CD4-positive, CD25-positive, alpha-beta regulatory T cell (primary cell): Measurements from ENCODE around the gene NRP1. TPM values are rescaled to one million over a fixed set of nuclear protein-coding genes. Genes with fewer than 3 reads are reported as not detected.
"Not testable (repeated sequence)": the region's sequence is repeated elsewhere in the genome, so short reads cannot be mapped to it uniquely, and the experiment has no call there.

ENCODE experiments used
- ATAC-seq, 2 donors: fragments of 150-1000 bp; cut with Tn5 transposase; one replicate each; pipeline ENCODE4 v1.10.0; 2021; ENCODE audit warnings: low read depth in 2 of 2, moderate number of reproducible peaks in 2 of 2, moderate library complexity in 1 of 2
- DNase-seq, 3 donors: peaks; one replicate each; pipeline versions ENCODE4 v3.0.0 to v3.0.0-alpha.2; 2012 to 2022; ENCODE audit warnings: mixed read lengths in 1 of 3
- H3K27ac ChIP-seq: one replicate; pipeline ENCODE4 v1.7.0; 2013; ENCODE audit warnings: mild to moderate bottlenecking, low read length; ENCODE audit not compliant: insufficient read depth, poor library complexity, severe bottlenecking
- H3K27me3 ChIP-seq: one replicate; pipeline ENCODE4 v1.7.0; 2013; ENCODE audit warnings: low read length; ENCODE audit not compliant: control insufficient read depth, insufficient read depth
- H3K36me3 ChIP-seq: one replicate; pipeline ENCODE4 v1.7.0; 2013; ENCODE audit warnings: mild to moderate bottlenecking, low read length, moderate library complexity; ENCODE audit not compliant: control insufficient read depth, insufficient read depth
- H3K4me1 ChIP-seq: 2 replicates; pipeline ENCODE4 v1.7.0; 2013; ENCODE audit warnings: mild to moderate bottlenecking, low read length; ENCODE audit not compliant: insufficient read depth, control insufficient read depth, poor library complexity, severe bottlenecking
- H3K4me3 ChIP-seq: one replicate; pipeline ENCODE4 v1.7.0; 2013; ENCODE audit warnings: low read depth, mild to moderate bottlenecking, low read length, moderate library complexity
- H3K9me3 ChIP-seq, 2 experiments: 1 replicate in 1 of 2; 2 replicates in 1 of 2; pipeline ENCODE4 v1.7.0; 2013; ENCODE audit warnings: low read length in 2 of 2, mild to moderate bottlenecking in 1 of 2, moderate library complexity in 1 of 2; ENCODE audit not compliant: control insufficient read depth in 2 of 2
- H3K27ac Mint-ChIP-seq, 3 donors: one replicate each; pipeline ENCODE4 v1.8.0; 2020 to 2022; ENCODE audit warnings: mild to moderate bottlenecking in 3 of 3, mixed read lengths in 3 of 3, moderate library complexity in 2 of 3
- H3K27me3 Mint-ChIP-seq: one replicate; pipeline ENCODE4 v1.8.0; 2022; ENCODE audit warnings: mild to moderate bottlenecking, mixed read lengths
- H3K36me3 Mint-ChIP-seq: one replicate; pipeline ENCODE4 v1.8.0; 2020; ENCODE audit warnings: mixed read lengths
- H3K4me1 Mint-ChIP-seq, 4 donors: one replicate each; pipeline ENCODE4 v1.8.0; 2020 to 2022; ENCODE audit warnings: mixed read lengths in 4 of 4, mild to moderate bottlenecking in 1 of 4
- H3K4me3 Mint-ChIP-seq, 4 donors: one replicate each; pipeline ENCODE4 v1.8.0; 2020 to 2022; ENCODE audit warnings: mild to moderate bottlenecking in 4 of 4, mixed read lengths in 4 of 4, moderate library complexity in 3 of 4
- H3K9me3 Mint-ChIP-seq, 7 donors: one replicate each; pipeline ENCODE4 v1.8.0; 2020 to 2022; ENCODE audit warnings: mixed read lengths in 7 of 7, mild to moderate bottlenecking in 3 of 7, moderate library complexity in 2 of 7
- polyA plus RNA-seq, 4 donors: library from polyadenylated mRNA; unstranded; fragments of 300-500 nt; fragmentation: Illumina TruSeq; gene quantifications; one replicate each; pipeline ENCODE4 v1.2.3, GENCODE V29; 2021
- total RNA-seq: library from RNA; stranded (reverse); gene quantifications from one replicate; pipeline ENCODE4 v1.2.3, GENCODE V29; 2022

The NRP1 gene
- total RNA-seq (not detected), polyA plus RNA-seq (under 1 TPM in 1 of 4 donors, not detected in 3; 0.05 TPM)

GRCh38 chr10:33334153-33334804 is at the start of gene NRP1:
Gene NRP1, minus strand, starts transcription at chr10:33334667. Its CDS starts 285 bp downstream, at chr10:33334382.
- no peak for ATAC-seq
- Mint-ChIP-seq H3K27me3 (peaks cover 74% of the 10 kb centered on the region), H3K4me1 (peaks cover 6 to 23% (median 15%) of the 10 kb centered on the region in 4 donors), H3K9me3 (peaks cover 0 to 3% (median 0%) of the 10 kb centered on the region in 7 donors), H3K36me3 (no peaks in the 10 kb centered on the region), H3K27ac (peak within 1 kb of the TSS in 1 of 3 donors; percentile 32), H3K4me3 (peak within 1 kb of the TSS; percentile 69 to 91 (median 77))
- no peaks in the 10 kb centered on the region for H3K36me3 ChIP-seq
- no peak within 1 kb of the TSS for H3K27ac ChIP-seq
- DNase-seq = peak in 1 of 3 donors; percentile 10
- no peaks in the 10 kb centered on the region for H3K9me3 ChIP-seq
- H3K4me3 ChIP-seq = peak within 1 kb of the TSS; percentile 65
- H3K4me1 ChIP-seq = peaks cover 36% of the 10 kb centered on the region
- peaks cover 45% of the 10 kb centered on the region for H3K27me3 ChIP-seq

GRCh38 chr10:33384201-33384600 is 49.7 kb upstream of the NRP1 start:
- H3K36me3 ChIP-seq, H3K9me3 Mint-ChIP-seq, H3K27ac Mint-ChIP-seq, H3K36me3 Mint-ChIP-seq, H3K27ac ChIP-seq, H3K4me1 ChIP-seq, H3K4me1 Mint-ChIP-seq, H3K4me3 ChIP-seq, DNase-seq, H3K4me3 Mint-ChIP-seq, H3K27me3 ChIP-seq, ATAC-seq, H3K9me3 ChIP-seq: not testable (repeated sequence)
- H3K27me3 Mint-ChIP-seq = peaks cover 17% of the 10 kb centered on the region

- Histone ChIP-seq H3K27ac (no peak overlapping the region), H3K4me1 (no peaks in the 10 kb centered on the region), H3K9me3 (no peaks in the 10 kb centered on the region), H3K36me3 (no peaks in the 10 kb centered on the region), H3K4me3 (no peak overlapping the region), H3K27me3 (peaks cover 5% of the 10 kb centered on the region)
- DNase-seq (no peak), ATAC-seq (no peak)
- Mint-ChIP-seq H3K27me3 (peaks cover 17% of the 10 kb centered on the region), H3K4me3 (no peak overlapping the region), H3K4me1 (no peaks in the 10 kb centered on the region), H3K27ac (no peak overlapping the region), H3K36me3 (no peaks in the 10 kb centered on the region), H3K9me3 (peaks cover 0 to 2% (median 0%) of the 10 kb centered on the region in 7 donors)
Measured at GRCh38 chr10:33382921-33383713, 48.6 kb upstream of the NRP1 start.

GRCh38 chr10:33382216-33382600 is 47.7 kb upstream of the NRP1 start:
- no peaks in the 10 kb centered on the region for H3K4me1 Mint-ChIP-seq

GRCh38 chr10:33381451-33382215 is 47.2 kb upstream of the NRP1 start:
- H3K27ac ChIP-seq = no peak overlapping the region
- no peaks in the 10 kb centered on the region for H3K4me1 Mint-ChIP-seq
- peaks cover 17% of the 10 kb centered on the region for H3K27me3 Mint-ChIP-seq
- H3K9me3 ChIP-seq = no peaks in the 10 kb centered on the region
- H3K4me1 ChIP-seq = no peaks in the 10 kb centered on the region
- no peaks in the 10 kb centered on the region for H3K36me3 Mint-ChIP-seq
- no peak overlapping the region for H3K4me3 ChIP-seq
- no peak overlapping the region for H3K27ac Mint-ChIP-seq
- no peaks in the 10 kb centered on the region for H3K36me3 ChIP-seq
- DNase-seq = no peak
- H3K9me3 Mint-ChIP-seq = peaks cover 0 to 2% (median 0%) of the 10 kb centered on the region in 7 donors
- H3K27me3 ChIP-seq = peaks cover 5% of the 10 kb centered on the region
- ATAC-seq = no peak
- no peak overlapping the region for H3K4me3 Mint-ChIP-seq

More at GRCh38 chr10:33382216-33382600, 47.7 kb upstream of the NRP1 start:
- Histone ChIP-seq H3K4me1 (no peaks in the 10 kb centered on the region), H3K4me3 (no peak overlapping the region), H3K27ac (no peak overlapping the region), H3K27me3 (peaks cover 5% of the 10 kb centered on the region), H3K36me3 (no peaks in the 10 kb centered on the region), H3K9me3 (no peaks in the 10 kb centered on the region)
- peaks cover 0 to 2% (median 0%) of the 10 kb centered on the region in 7 donors for H3K9me3 Mint-ChIP-seq
- no peak overlapping the region for H3K27ac Mint-ChIP-seq
- no peak for DNase-seq
- no peak for ATAC-seq
- no peaks in the 10 kb centered on the region for H3K36me3 Mint-ChIP-seq
- H3K4me3 Mint-ChIP-seq = no peak overlapping the region
- H3K27me3 Mint-ChIP-seq = peaks cover 17% of the 10 kb centered on the region

GRCh38 chr10:33377658-33378025 is 43.2 kb upstream of the NRP1 start:
- Mint-ChIP-seq H3K36me3 (no peaks in the 10 kb centered on the region), H3K27ac (no peak overlapping the region), H3K27me3 (peaks cover 11% of the 10 kb centered on the region), H3K4me1 (no peaks in the 10 kb centered on the region), H3K9me3 (peaks cover 0 to 2% (median 0%) of the 10 kb centered on the region in 7 donors), H3K4me3 (no peak overlapping the region)
- Histone ChIP-seq H3K27me3 (peaks cover 4% of the 10 kb centered on the region), H3K4me1 (no peaks in the 10 kb centered on the region), H3K27ac (no peak overlapping the region), H3K4me3 (no peak overlapping the region), H3K9me3 (no peaks in the 10 kb centered on the region), H3K36me3 (no peaks in the 10 kb centered on the region)
- DNase-seq = no peak
- no peak for ATAC-seq

- peaks cover 0 to 2% (median 0%) of the 10 kb centered on the region in 7 donors for H3K9me3 Mint-ChIP-seq
- peak in 1 of 3 donors; percentile 7 for DNase-seq
- no peak overlapping the region for H3K27ac Mint-ChIP-seq
- H3K4me1 Mint-ChIP-seq = no peaks in the 10 kb centered on the region
- Histone ChIP-seq H3K4me1 (no peaks in the 10 kb centered on the region), H3K36me3 (no peaks in the 10 kb centered on the region), H3K27me3 (peaks cover 4% of the 10 kb centered on the region), H3K9me3 (no peaks in the 10 kb centered on the region), H3K4me3 (no peak overlapping the region), H3K27ac (no peak overlapping the region)
- H3K27me3 Mint-ChIP-seq = peaks cover 11% of the 10 kb centered on the region
- no peaks in the 10 kb centered on the region for H3K36me3 Mint-ChIP-seq
- no peak for ATAC-seq
- no peak overlapping the region for H3K4me3 Mint-ChIP-seq
Measured at GRCh38 chr10:33376976-33377657, 42.6 kb upstream of the NRP1 start.
